AG04449 (cell line): ENCODE results near the gene KCNH1.

Experiments used
- CTCF ChIA-PET: fragments of 350-600 bp; formaldehyde crosslinking; extraction: SDS; loops from one replicate; lab custom pipeline; 2021; ENCODE audit warnings: antibody characterized with exemption; lab: Yijun Ruan, JAX
- POLR2A ChIA-PET: fragments of 400-600, 350-600 bp; formaldehyde crosslinking; extraction: SDS; loops from one replicate; lab custom pipeline; 2020; ENCODE audit warnings: antibody characterized with exemption, inconsistent platforms; lab: Yijun Ruan, JAX
- DNase-seq: peaks from one replicate; pipeline ENCODE4 v3.0.0-alpha.2; 2010; ENCODE audit warnings: low read depth, low spot score
- H3K4me3 ChIP-seq: 2 replicates; pipeline ENCODE4 v1.5.1; 2011; ENCODE audit warnings: low read depth, mild to moderate bottlenecking, control low read depth, low read length
- TF ChIP-seq, protein P1 (sequence below): IDR thresholded peaks from one replicate; pipeline ENCODE4 v1.5.1; 2011; ENCODE audit warnings: mild to moderate bottlenecking, moderate library complexity, low read length, control low read depth, inconsistent platforms; ENCODE audit not compliant: insufficient read depth; ENCODE audit errors: missing control alignments

KCNH1 gene

DNA sequence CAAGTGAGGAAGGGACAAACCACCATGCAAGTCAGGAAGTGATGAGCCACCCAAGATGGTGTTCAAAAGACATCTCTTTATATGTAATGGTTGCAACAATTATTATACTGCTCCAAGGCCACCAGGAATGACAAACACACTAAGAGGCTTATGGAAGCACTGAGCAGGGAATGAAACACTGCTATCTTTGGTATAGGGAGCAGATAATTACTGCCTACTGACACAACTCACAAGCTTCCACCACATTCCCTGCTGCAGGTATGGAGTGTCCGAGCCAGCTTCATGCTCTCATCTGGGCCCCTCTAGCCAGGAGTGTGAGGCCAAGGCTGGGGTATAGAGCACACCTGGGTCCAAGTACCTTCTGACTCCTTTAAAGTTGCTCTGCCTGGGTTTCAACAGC, 433.9 kb downstream of the KCNH1 start:
- TF ChIP-seq, protein P1, sequence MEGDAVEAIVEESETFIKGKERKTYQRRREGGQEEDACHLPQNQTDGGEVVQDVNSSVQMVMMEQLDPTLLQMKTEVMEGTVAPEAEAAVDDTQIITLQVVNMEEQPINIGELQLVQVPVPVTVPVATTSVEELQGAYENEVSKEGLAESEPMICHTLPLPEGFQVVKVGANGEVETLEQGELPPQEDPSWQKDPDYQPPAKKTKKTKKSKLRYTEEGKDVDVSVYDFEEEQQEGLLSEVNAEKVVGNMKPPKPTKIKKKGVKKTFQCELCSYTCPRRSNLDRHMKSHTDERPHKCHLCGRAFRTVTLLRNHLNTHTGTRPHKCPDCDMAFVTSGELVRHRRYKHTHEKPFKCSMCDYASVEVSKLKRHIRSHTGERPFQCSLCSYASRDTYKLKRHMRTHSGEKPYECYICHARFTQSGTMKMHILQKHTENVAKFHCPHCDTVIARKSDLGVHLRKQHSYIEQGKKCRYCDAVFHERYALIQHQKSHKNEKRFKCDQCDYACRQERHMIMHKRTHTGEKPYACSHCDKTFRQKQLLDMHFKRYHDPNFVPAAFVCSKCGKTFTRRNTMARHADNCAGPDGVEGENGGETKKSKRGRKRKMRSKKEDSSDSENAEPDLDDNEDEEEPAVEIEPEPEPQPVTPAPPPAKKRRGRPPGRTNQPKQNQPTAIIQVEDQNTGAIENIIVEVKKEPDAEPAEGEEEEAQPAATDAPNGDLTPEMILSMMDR = no peak
- no peak for DNase-seq
- ChIA-PET CTCF (no interaction called here), POLR2A (interaction anchor here (1.5 kb wide), 1 partner anchor 103 kb away, joined by 3 read pairs; no protein-coding TSS in a partner anchor)
- H3K4me3 ChIP-seq = no peak overlapping the region

DNA sequence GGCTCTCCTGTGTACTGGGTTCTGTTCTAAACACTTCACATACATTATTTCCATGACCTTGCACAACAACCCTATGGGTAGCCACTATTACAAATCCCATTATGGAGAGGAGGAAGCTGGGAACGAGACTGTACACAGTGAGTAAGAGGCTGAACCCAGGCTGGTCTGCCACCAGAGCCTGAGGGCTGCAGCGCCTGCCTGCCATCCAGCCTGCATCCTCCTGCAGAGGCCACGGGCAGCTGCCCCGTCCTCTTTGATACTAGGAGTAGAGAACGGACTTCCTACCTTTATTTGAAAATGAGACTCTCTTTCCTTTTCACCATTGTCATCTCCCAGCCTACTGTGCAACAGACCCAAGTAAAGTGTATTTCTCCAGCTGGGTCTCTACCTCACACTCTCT, 435.3 kb downstream of the KCNH1 start:
- no peak overlapping the region for H3K4me3 ChIP-seq
- TF ChIP-seq, protein P1 = no peak
- ChIA-PET POLR2A (interaction anchor here (1.5 kb wide), 1 partner anchor 101 kb away, joined by 3 read pairs; no protein-coding TSS in a partner anchor), CTCF (no interaction called here)
- no peak for DNase-seq

DNA sequence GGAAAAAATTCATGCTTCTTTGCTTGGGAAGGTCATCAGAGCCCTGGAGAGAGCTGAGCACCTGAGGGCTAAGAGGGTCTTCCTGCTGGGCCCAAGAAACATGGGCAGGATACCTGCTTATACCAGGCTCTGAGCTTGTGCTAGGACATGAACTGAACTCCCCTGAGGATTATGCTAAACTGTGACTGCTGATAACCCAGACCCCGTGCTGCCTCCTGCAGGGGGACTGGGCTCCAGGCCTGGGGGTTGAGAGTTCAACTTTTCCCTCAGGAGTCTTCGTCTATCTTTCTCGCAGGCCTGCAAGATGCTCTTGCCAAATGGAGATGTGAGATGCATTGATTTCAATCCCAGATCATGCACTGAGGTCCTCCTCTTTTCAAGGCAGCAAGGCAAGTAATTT, 436.8 kb downstream of the KCNH1 start:
- CTCF ChIA-PET = interaction anchor here (1.3 kb wide), 1 partner anchor 12 kb away, joined by 3 read pairs; no protein-coding TSS in a partner anchor
- TF ChIP-seq, protein P1 = no peak
- H3K4me3 ChIP-seq = no peak overlapping the region
- no peak for DNase-seq
- POLR2A ChIA-PET = no interaction called here

DNA sequence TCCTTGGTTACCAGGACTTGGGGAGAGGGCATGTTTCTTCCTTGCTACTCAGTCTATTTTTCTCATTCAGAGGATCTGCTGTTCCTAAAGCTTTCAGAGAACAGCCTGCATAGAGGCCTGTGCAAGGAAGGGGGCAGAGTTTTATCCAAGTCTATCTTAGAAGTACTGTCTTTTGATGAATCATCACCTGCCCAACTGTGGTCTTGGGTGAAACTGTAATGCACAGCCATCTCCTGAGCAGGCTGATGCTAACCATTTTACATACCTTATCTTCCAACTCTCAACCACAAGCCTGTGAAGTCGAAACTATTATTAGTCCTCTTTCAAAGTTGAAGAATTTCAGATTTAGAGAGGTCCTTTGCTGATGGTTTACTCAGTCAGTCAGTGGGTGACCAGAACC, 437.2 kb downstream of the KCNH1 start:
- ChIA-PET CTCF (interaction anchor here (0.9 to 1.3 kb wide), 3 partner anchors 9 to 13 kb away, joined by 3 to 4 read pairs (median 3); no protein-coding TSS in a partner anchor), POLR2A (no interaction called here)
- no peak for DNase-seq
- TF ChIP-seq, protein P1 = no peak
- no peak overlapping the region for H3K4me3 ChIP-seq

DNA sequence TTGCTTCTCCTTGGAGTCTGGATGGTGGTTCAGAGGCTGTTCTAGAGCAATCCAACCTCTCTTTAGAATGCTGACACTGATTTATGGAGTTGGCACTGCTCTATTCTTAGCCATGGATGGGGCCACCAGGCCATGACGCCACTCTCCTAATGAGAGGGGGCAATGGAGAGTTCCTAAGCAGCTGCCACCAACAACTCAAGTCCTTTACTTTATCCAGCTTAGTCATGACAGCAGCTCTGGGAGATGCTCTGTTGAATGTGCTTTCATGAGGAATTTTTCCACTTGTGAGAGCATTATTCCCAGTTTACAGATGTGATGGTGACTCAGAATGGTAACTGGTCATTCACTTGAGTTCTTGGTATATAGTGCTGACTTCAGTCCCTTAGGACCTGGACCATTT, 438.9 kb downstream of the KCNH1 start:
- CTCF ChIA-PET = interaction anchor here (1.1 to 1.2 kb wide), 3 partner anchors 11 to 439 kb away, joined by 3 to 6 read pairs (median 3); partner anchors contain the start of gene KCNH1
- TF ChIP-seq, protein P1 = no peak
- H3K4me3 ChIP-seq = no peak overlapping the region
- DNase-seq = no peak
- POLR2A ChIA-PET = no interaction called here

DNA sequence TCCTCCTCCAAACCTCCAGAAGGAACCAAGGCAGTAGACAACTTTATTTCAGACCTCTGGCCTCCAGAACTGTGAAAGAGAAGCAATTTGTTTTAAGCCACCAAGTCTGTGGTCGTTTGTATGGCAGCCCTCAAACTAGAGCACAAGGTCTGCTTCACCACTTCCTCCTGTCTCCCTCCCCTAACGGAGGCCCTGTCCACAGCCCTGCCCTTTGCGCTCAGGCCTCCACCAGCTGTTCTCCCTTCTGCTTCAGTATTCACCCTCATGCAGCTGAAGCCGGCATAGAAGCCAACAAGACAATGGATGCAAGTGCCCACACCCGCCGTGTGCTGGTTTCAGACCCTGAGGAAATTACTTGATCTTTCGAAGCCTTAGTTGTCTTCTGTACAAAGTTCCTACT, 441.2 kb downstream of the KCNH1 start:
- CTCF ChIA-PET = no interaction called here
- no peak overlapping the region for H3K4me3 ChIP-seq
- POLR2A ChIA-PET = no interaction called here
- TF ChIP-seq, protein P1 = no peak
- no peak for DNase-seq
